NCI-H146 treated with DMSO at 0.1 percent for 48 hours (cell line): ENCODE measurements around the gene GNPTAB.
"Not testable (repeated sequence)": the region's sequence is repeated elsewhere in the genome, so short reads cannot be mapped to it uniquely, and the experiment has no call there.

Source experiments
- DNase-seq: peaks from one replicate; lab custom pipeline; 2025; ENCODE audit not compliant: unreplicated experiment; lab: John Stamatoyannopoulos, UW

GNPTAB gene

GRCh38 chr12:101830367-101831325 is at the start of gene GNPTAB:
GNPTAB (minus strand) TSS chr12:101830959; CDS start chr12:101830675, 284 bp downstream.
- peak; percentile 81 for DNase-seq

GRCh38 chr12:101878243-101878821 is 47.6 kb upstream of the GNPTAB start:
- no peak for DNase-seq

- no peak for DNase-seq
These were observed 47.1 kb upstream of the GNPTAB start for GRCh38 chr12:101877806-101878242.

GRCh38 chr12:101876861-101877805 is 46.4 kb upstream of the GNPTAB start, which contains the start of gene DRAM1:
DRAM1 (plus strand) TSS chr12:101877580; CDS start chr12:101877790, 210 bp downstream.
- DNase-seq = peak; percentile 59

- DNase-seq = no peak
These were observed 45.6 kb upstream of the GNPTAB start for GRCh38 chr12:101876322-101876860.

GRCh38 chr12:101875162-101875561 is 44.4 kb upstream of the GNPTAB start:
- no peak for DNase-seq

GRCh38 chr12:101870925-101871324 is 40.2 kb upstream of the GNPTAB start:
- no peak for DNase-seq

- DNase-seq = not testable (repeated sequence)
These were observed 36.9 kb upstream of the GNPTAB start for GRCh38 chr12:101867619-101868018.

- DNase-seq = no peak
These were observed 36.0 kb upstream of the GNPTAB start for GRCh38 chr12:101866615-101867373.

GRCh38 chr12:101863981-101864380 is 33.2 kb upstream of the GNPTAB start:
- no peak for DNase-seq

GRCh38 chr12:101862245-101862644 is 31.5 kb upstream of the GNPTAB start:
- DNase-seq = no peak

- not testable (repeated sequence) for DNase-seq
These were observed 30.9 kb upstream of the GNPTAB start for GRCh38 chr12:101861688-101862087.

- DNase-seq = no peak
These were observed 29.2 kb upstream of the GNPTAB start for GRCh38 chr12:101859664-101860607.

GRCh38 chr12:101858361-101858760 is 27.6 kb upstream of the GNPTAB start:
- no peak for DNase-seq

- no peak for DNase-seq
These were observed 26.3 kb upstream of the GNPTAB start for GRCh38 chr12:101857043-101857558.

- not testable (repeated sequence) for DNase-seq
These were observed 25.9 kb upstream of the GNPTAB start for GRCh38 chr12:101856614-101857013.

- no peak for DNase-seq
These were observed 25.2 kb upstream of the GNPTAB start for GRCh38 chr12:101855976-101856375.

- DNase-seq = no peak
These were observed 24.7 kb upstream of the GNPTAB start for GRCh38 chr12:101855364-101855884.
